ENCODE measurements around the gene SPATA45. TPM values are rescaled to one million over a fixed set of nuclear protein-coding genes. Genes with fewer than 3 reads are reported as not detected.

Gene SPATA45
- not detected in 2 replicates for total RNA-seq

DNA sequence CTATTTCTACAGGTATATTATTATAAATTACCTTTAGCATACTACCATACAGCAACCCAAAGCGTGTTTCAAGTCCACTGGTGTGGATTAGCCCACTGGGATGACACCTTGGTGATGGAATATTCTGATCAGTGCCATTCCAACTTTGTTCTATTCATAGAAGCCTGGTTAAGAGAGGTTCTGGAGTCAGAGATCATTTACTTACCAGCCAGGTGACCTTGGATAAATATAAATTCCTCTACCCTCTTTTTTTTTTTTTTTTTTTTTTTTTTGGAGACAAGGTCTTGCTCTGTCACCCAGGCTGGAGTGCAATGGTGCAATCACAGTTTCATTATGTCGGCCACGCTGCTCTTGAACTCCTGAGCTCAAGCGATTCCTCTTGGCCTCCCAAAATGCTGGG is at the start of gene SPATA45:
Gene SPATA45 (minus strand): TSS at position 101 of the 400 bp plus-strand sequence. CDS start 11,500 bp downstream, outside the sequence.

GRCh38 chr1:212857992-212858460 is 10.6 kb upstream of the SPATA45 start, which contains the start of gene FLVCR1:
TSS of gene FLVCR1 (plus strand) at chr1:212858275. CDS start at chr1:212858453, 178 bp downstream.

DNA sequence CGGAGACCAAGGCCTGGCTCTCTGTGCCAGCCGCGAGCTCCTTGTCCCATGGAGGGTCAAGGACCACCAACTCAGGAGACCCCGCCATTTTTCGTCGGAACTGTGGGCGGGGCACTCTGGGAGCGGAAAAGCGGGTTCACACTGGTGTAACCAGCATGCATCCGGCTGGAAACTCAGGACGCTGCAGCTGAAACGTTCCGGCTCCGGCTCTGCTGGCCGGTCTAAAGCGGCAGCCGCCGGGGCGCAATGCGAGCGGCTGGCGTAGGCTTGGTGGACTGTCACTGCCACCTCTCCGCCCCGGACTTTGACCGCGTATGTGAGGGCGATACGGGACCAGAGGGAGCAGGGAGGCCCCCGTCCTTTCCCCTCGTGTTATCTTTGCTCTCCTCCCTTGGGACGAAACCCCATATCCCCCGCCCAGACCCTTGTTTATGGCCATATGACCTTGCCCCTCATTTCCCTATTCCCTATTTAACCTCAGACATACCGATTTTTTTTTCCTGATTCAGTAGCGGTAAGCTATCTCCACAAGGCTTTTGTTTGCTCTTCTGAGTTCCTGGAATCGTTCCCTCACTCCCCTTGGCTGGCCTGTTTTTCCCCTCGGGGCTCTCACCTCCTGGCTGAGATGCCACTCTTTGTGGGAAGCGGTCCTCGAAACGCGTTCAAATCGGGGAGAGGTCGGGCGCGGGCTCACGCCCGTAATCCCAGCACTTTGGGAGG is 55.6 kb downstream of the SPATA45 start, which contains the start of the genes NSL1 and TATDN3:
Gene NSL1 (minus strand): TSS at position 102 of the 720 bp plus-strand sequence. CDS start 14 bp downstream, at position 88.
Gene TATDN3 (plus strand): TSS at position 219 of the 720 bp plus-strand sequence. CDS start 28 bp downstream, at position 247.

Other genes with a start within 250 kb of the SPATA45 start
- gene ATF3, start 238.9 kb downstream of the SPATA45 start, total RNA-seq: 5.8 and 12.6 TPM in 2 replicates
- gene BATF3, start 147.8 kb downstream of the SPATA45 start, total RNA-seq: 1.2 and 3.1 TPM in 2 replicates
- 40.2 and 50.0 TPM in 2 replicates for gene NSL1, start 55.9 kb downstream of the SPATA45 start, total RNA-seq
- 20.0 and 25.5 TPM in 2 replicates for gene TATDN3, start 55.8 kb downstream of the SPATA45 start, total RNA-seq
- 6.8 and 8.4 TPM in 2 replicates for gene FLVCR1, start 10.6 kb upstream of the SPATA45 start, total RNA-seq
- gene VASH2, start 102.9 kb upstream of the SPATA45 start, total RNA-seq: 0.99 and 1.0 TPM in 2 replicates
- gene ANGEL2, start 168.2 kb upstream of the SPATA45 start, total RNA-seq: 58.1 and 68.7 TPM in 2 replicates
- gene RPS6KC1, start 203.6 kb upstream of the SPATA45 start, total RNA-seq: 36.1 and 39.0 TPM in 2 replicates